ENCODE measurements around the gene TTC23. TPM values are rescaled to one million over a fixed set of nuclear protein-coding genes. Genes with fewer than 3 reads are reported as not detected.

TTC23 gene
- total and polyA plus RNA-seq, 5 donors, result 8.4 to 18.2 (median 15.5) TPM

DNA sequence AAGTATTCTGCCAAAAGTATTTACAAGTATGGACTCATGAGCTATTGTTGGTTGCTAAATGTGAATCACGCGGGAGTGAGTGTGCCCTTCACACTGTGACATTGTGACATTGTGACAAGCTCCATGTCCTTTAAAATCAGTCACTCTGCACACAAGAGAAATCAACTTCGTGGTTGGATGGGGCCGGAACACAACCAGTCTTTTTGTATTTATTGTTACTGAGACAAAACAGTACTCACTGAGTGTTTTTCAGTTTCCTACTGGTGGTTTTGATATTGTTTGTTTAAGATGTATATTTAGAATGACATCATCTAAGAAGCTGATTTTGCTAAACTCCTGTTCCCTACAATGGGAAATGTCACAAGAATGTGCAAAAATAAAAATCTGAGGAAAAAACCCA lies 114.2 kb downstream of the TTC23 start:
- no peak for DNase-seq
- H3K4me3 ChIP-seq (ENCODE audit: low read length), result no peak overlapping the region
- 60% methylated on average over 4 of the region's 4 CpGs for WGBS
- no peak overlapping the region for H3K27ac ChIP-seq (ENCODE audit: low read length)
- intact Hi-C loops (cut with DNase I), result no loop called here
- H3K27me3 ChIP-seq (ENCODE audit: control insufficient read depth, insufficient read depth), result no peaks in the 10 kb centered on the region
- ATAC-seq, result no peak
- no peaks in the 10 kb centered on the region for H3K9me3 ChIP-seq (ENCODE audit: control insufficient read depth, low read length)
- H3K4me1 ChIP-seq (ENCODE audit: control insufficient read depth, insufficient read depth, low read length), result no peaks in the 10 kb centered on the region

- intact Hi-C loops (cut with DNase I), result no loop called here
These were observed 115.0 kb downstream of the TTC23 start for GRCh38 chr15:99134317-99134821.

DNA sequence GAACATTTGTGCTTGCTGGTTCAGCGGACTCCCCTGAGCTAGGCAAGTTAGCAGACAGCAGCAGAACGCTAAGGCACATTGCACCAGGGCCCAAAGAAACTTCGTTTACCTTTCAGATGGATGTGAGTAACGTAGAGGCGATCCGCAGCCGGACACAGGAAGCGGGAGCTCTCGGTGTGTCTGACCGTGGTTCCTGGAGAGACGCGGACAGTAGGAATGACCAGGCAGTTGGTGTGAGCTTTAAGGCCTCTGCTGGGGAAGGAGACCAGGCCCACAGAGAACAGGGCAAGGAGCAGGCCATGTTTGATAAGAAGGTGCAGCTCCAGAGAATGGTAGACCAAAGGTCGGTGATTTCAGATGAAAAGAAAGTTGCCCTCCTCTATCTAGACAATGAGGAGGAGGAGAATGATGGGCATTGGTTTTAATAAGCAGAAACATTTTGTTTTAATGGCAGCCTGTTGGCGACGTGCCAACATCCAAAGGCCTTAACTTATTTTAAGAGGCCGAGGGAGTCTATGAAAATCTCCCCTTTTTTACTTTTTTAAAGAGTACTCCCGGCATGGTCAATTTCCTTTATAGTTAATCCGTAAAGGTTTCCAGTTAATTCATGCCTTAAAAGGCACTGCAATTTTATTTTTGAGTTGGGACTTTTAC lies 116.6 kb downstream of the TTC23 start:
- Histone ChIP-seq H3K4me1 (ENCODE audit: control insufficient read depth, insufficient read depth, low read length) (no peaks in the 10 kb centered on the region), H3K4me3 (ENCODE audit: low read length) (no peak overlapping the region), H3K9me3 (ENCODE audit: control insufficient read depth, low read length) (no peaks in the 10 kb centered on the region), H3K27ac (ENCODE audit: low read length) (no peak overlapping the region), H3K27me3 (ENCODE audit: control insufficient read depth, insufficient read depth) (no peaks in the 10 kb centered on the region)
- ATAC-seq, result no peak
- 89% methylated on average over 18 of the region's 18 CpGs for WGBS
- intact Hi-C loops (cut with DNase I), result no loop called here
- DNase-seq, result no peak

More at GRCh38 chr15:99134317-99134821, 115.0 kb downstream of the TTC23 start:
- H3K4me3 ChIP-seq (ENCODE audit: low read length), result no peak overlapping the region
- H3K4me1 ChIP-seq (ENCODE audit: control insufficient read depth, insufficient read depth, low read length), result no peaks in the 10 kb centered on the region
- peak overlapping the region; percentile 66 for H3K27ac ChIP-seq (ENCODE audit: low read length)
- H3K9me3 ChIP-seq (ENCODE audit: control insufficient read depth, low read length), result no peaks in the 10 kb centered on the region
- DNase-seq (no peak), ATAC-seq (no peak)
- whole genome bisulfite sequencing, result 86% methylated on average over 11 of the region's 11 CpGs
- H3K27me3 ChIP-seq (ENCODE audit: control insufficient read depth, insufficient read depth), result no peaks in the 10 kb centered on the region

- H3K27ac ChIP-seq (ENCODE audit: low read length), result no peak overlapping the region
- intact Hi-C loops (cut with DNase I), result no loop called here
- no peak for ATAC-seq
- 91% methylated on average over 4 of the region's 4 CpGs for WGBS
- no peaks in the 10 kb centered on the region for H3K4me1 ChIP-seq (ENCODE audit: control insufficient read depth, insufficient read depth, low read length)
- H3K9me3 ChIP-seq (ENCODE audit: control insufficient read depth, low read length), result no peaks in the 10 kb centered on the region
- DNase-seq, result no peak
- H3K27me3 ChIP-seq (ENCODE audit: control insufficient read depth, insufficient read depth), result no peaks in the 10 kb centered on the region
- no peak overlapping the region for H3K4me3 ChIP-seq (ENCODE audit: low read length)
These were observed 117.3 kb downstream of the TTC23 start for GRCh38 chr15:99132122-99132521.

GRCh38 chr15:99131441-99132023 lies 117.8 kb downstream of the TTC23 start:
- 91% methylated on average over 25 of the region's 25 CpGs for WGBS
- intact Hi-C loops (cut with DNase I), result no loop called here
- no peak overlapping the region for H3K4me3 ChIP-seq (ENCODE audit: low read length)
- no peaks in the 10 kb centered on the region for H3K4me1 ChIP-seq (ENCODE audit: control insufficient read depth, insufficient read depth, low read length)
- peak in 1 of 2 donors; percentile 20 for ATAC-seq
- no peak overlapping the region for H3K27ac ChIP-seq (ENCODE audit: low read length)
- H3K27me3 ChIP-seq (ENCODE audit: control insufficient read depth, insufficient read depth), result no peaks in the 10 kb centered on the region
- no peaks in the 10 kb centered on the region for H3K9me3 ChIP-seq (ENCODE audit: control insufficient read depth, low read length)
- DNase-seq, result no peak

DNA sequence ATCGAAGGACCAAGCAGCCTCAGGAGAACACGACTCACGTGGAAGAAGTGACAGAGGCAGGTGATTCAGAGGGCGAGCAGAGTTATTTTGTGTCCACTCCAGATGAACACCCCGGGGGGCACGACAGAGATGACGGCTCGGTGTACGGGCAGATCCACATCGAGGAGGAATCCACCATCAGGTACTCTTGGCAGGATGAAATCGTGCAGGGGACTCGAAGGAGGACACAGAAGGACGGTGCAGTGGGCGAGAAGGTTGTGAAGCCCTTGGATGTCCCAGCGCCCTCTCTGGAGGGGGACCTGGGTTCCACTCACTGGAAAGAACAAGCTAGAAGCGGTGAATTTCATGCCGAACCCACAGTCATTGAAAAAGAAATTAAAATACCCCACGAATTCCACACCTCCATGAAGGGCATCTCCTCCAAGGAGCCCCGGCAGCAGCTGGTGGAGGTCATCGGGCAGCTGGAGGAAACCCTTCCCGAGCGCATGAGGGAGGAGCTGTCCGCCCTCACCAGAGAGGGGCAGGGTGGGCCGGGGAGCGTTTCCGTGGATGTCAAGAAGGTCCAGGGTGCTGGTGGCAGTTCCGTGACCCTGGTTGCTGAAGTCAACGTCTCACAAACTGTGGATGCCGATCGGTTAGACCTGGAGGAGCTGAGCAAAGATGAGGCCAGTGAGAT lies 118.5 kb downstream of the TTC23 start:
- 90% methylated on average over 30 of the region's 30 CpGs for WGBS
- intact Hi-C loops (cut with DNase I), result no loop called here
- no peak for DNase-seq

GRCh38 chr15:99130314-99130713 lies 119.1 kb downstream of the TTC23 start:
- intact Hi-C loops (cut with DNase I), result no loop called here
- Histone ChIP-seq H3K27ac (ENCODE audit: low read length) (no peak overlapping the region), H3K9me3 (ENCODE audit: control insufficient read depth, low read length) (no peaks in the 10 kb centered on the region), H3K4me1 (ENCODE audit: control insufficient read depth, insufficient read depth, low read length) (peaks cover 4% of the 10 kb centered on the region), H3K4me3 (ENCODE audit: low read length) (no peak overlapping the region), H3K27me3 (ENCODE audit: control insufficient read depth, insufficient read depth) (no peaks in the 10 kb centered on the region)
- 64% methylated on average over 13 of the region's 13 CpGs for WGBS
- no peak for DNase-seq
- ATAC-seq, result peak in 1 of 2 donors; percentile 73

More for the DNA sequence above, 118.5 kb downstream of the TTC23 start:
- Histone ChIP-seq H3K4me3 (ENCODE audit: low read length) (no peak overlapping the region), H3K27me3 (ENCODE audit: control insufficient read depth, insufficient read depth) (no peaks in the 10 kb centered on the region), H3K27ac (ENCODE audit: low read length) (no peak overlapping the region), H3K9me3 (ENCODE audit: control insufficient read depth, low read length) (no peaks in the 10 kb centered on the region), H3K4me1 (ENCODE audit: control insufficient read depth, insufficient read depth, low read length) (peaks cover 4% of the 10 kb centered on the region)
- no peak for ATAC-seq

DNA sequence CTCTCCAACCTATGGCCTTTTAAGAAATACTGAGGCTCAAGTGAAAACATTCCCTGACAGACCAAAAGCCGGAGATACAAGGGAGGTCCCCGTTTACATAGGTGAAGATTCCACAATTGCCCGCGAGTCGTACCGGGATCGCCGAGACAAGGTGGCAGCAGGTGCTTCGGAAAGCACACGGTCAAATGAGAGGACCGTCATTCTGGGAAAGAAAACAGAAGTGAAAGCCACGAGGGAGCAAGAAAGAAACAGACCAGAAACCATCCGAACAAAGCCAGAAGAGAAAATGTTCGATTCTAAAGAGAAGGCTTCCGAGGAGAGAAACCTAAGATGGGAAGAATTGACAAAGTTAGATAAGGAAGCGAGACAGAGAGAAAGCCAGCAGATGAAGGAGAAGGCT lies 119.7 kb downstream of the TTC23 start:
- DNase-seq (no peak), ATAC-seq (no peak)
- WGBS, result 90% methylated on average over 16 of the region's 16 CpGs
- Histone ChIP-seq H3K4me3 (ENCODE audit: low read length) (no peak overlapping the region), H3K27me3 (ENCODE audit: control insufficient read depth, insufficient read depth) (no peaks in the 10 kb centered on the region), H3K9me3 (ENCODE audit: control insufficient read depth, low read length) (no peaks in the 10 kb centered on the region), H3K4me1 (ENCODE audit: control insufficient read depth, insufficient read depth, low read length) (peaks cover 4% of the 10 kb centered on the region), H3K27ac (ENCODE audit: low read length) (no peak overlapping the region)
- intact Hi-C loops (cut with DNase I), result no loop called here

- WGBS, result 92% methylated on average over 6 of the region's 6 CpGs
- Histone ChIP-seq H3K4me3 (ENCODE audit: low read length) (no peak overlapping the region), H3K27me3 (ENCODE audit: control insufficient read depth, insufficient read depth) (no peaks in the 10 kb centered on the region), H3K4me1 (ENCODE audit: control insufficient read depth, insufficient read depth, low read length) (peaks cover 7% of the 10 kb centered on the region), H3K27ac (ENCODE audit: low read length) (no peak overlapping the region), H3K9me3 (ENCODE audit: control insufficient read depth, low read length) (no peaks in the 10 kb centered on the region)
- ATAC-seq, result no peak
- no peak for DNase-seq
- intact Hi-C loops (cut with DNase I), result no loop called here
These were observed 121.0 kb downstream of the TTC23 start for GRCh38 chr15:99128411-99128810.

GRCh38 chr15:99127773-99128172 lies 121.6 kb downstream of the TTC23 start:
- Histone ChIP-seq H3K27ac (ENCODE audit: low read length) (no peak overlapping the region), H3K4me1 (ENCODE audit: control insufficient read depth, insufficient read depth, low read length) (peaks cover 9% of the 10 kb centered on the region), H3K27me3 (ENCODE audit: control insufficient read depth, insufficient read depth) (no peaks in the 10 kb centered on the region), H3K9me3 (ENCODE audit: control insufficient read depth, low read length) (no peaks in the 10 kb centered on the region), H3K4me3 (ENCODE audit: low read length) (no peak overlapping the region)
- ATAC-seq (no peak), DNase-seq (no peak)
- intact Hi-C loops (cut with DNase I), result no loop called here
- 91% methylated on average over 3 of the region's 3 CpGs for WGBS

- Histone ChIP-seq H3K27ac (ENCODE audit: low read length) (no peak overlapping the region), H3K27me3 (ENCODE audit: control insufficient read depth, insufficient read depth) (no peaks in the 10 kb centered on the region), H3K9me3 (ENCODE audit: control insufficient read depth, low read length) (no peaks in the 10 kb centered on the region), H3K4me1 (ENCODE audit: control insufficient read depth, insufficient read depth, low read length) (peaks cover 9% of the 10 kb centered on the region), H3K4me3 (ENCODE audit: low read length) (no peak overlapping the region)
- WGBS, result 96% methylated on average over 3 of the region's 3 CpGs
- ATAC-seq, result no peak
- intact Hi-C loops (cut with DNase I), result no loop called here
- DNase-seq, result no peak
These were observed 122.5 kb downstream of the TTC23 start for GRCh38 chr15:99126930-99127329.
